Spleen (tissue), 7 donors: ENCODE measurements around the gene RNF141.

Experiments
- CTCF ChIP-seq, 11 experiments: fragments of 200-600 bp in 7 of 11; fragments of 450-650 bp in 4 of 11; sonication (generic) in 4 of 11; IDR thresholded peaks in 8 of 11; conservative IDR thresholded peaks in 3 of 11; 1 replicate in 7 of 11; 2 replicates in 4 of 11; pipeline versions ENCODE4 v1.4.0 to v1.8.0; 2016 to 2021; ENCODE audit warnings: antibody characterized with exemption in 11 of 11, inconsistent platforms in 4 of 11, mild to moderate bottlenecking in 1 of 11
- POLR2A ChIP-seq, 3 donors: fragments of 450-650 bp; IDR thresholded peaks; one replicate each; pipeline ENCODE4 v1.5.1; 2017; ENCODE audit warnings: antibody characterized with exemption in 3 of 3, mild to moderate bottlenecking in 1 of 3
- POLR2AphosphoS5 ChIP-seq, 3 donors: sonication (generic); formaldehyde crosslinking; IDR thresholded peaks; one replicate each; pipeline ENCODE4 v1.5.1; 2017; ENCODE audit warnings: antibody characterized with exemption in 3 of 3
- donor health status: DM: no; HTN: no; CAD: no; lungs with moderate emphysema.
- donor health status: DM: no; HTN: no; CAD: no.
- donor health status: DM: no; HTN: no; CAD: no.

DNA sequence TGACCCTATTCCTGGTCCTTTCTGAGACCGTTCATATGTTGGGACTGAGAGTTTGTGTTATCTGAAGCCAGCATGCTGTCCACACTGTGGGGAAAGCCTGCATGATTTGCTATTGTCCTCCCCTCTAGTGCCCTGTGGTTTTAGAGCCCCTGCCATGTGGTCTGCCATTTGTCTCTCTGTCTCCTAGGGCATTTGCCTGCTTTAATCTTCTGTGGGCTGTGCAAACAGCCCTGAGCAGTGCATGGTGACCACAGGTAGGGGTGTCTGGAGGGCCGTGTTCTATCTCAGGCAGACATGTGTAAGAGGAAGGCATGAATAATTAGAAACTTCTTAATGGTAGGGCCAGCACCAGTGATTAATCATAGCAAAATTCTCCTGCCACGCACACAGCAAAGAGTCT is 62.9 kb downstream of the RNF141 start:
- TF ChIP-seq POLR2AphosphoS5 (IDR thresholded peaks at IDR 0.05) (no peak), CTCF (IDR thresholded peaks at IDR 0.05 in 8 of 11, conservative IDR thresholded peaks at IDR 0.05 in 3 of 11) (no peak), POLR2A (IDR thresholded peaks at IDR 0.05) (no peak)
